Measurements from ENCODE around the gene DNAJC3. TPM values are rescaled to one million over a fixed set of nuclear protein-coding genes. Genes with fewer than 3 reads are reported as not detected.

DNAJC3 gene
- total and polyA plus RNA-seq, 2 of the 8 experiments (the other 6 are each of a cell fraction or from before 2014, with no cell fraction given): 4.3 to 24.1 TPM

DNA sequence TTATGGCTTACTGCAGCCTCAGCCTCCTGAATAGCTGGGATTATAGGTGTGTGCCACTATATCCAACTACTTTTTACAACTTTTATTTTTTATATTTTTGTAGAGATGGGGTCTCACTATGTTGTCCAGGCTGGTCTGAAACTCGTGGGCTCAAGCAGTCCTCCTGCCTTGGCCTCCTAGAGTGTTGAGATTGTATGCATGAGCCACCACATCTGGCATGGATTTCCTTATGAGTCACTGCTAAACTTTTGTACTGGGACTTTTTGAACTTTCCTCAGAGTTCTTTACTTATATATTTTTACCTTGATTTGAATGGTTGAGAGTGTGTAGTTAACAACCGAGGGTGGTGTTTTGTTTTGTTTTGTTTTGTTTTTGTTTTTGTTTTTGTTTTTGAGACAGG is 33.4 kb downstream of the DNAJC3 start:
- DNase-seq (ENCODE audit: low read depth in 1 of 2, low spot score in 2 of 2): no peak
- H3K23ac ChIP-seq (ENCODE audit: insufficient read length): no peak overlapping the region
- CTCF ChIA-PET (ENCODE audit: partially characterized antibody): interaction anchor here (0.8 to 1.9 kb wide), 2 partner anchors 12 to 86 kb away, joined by 3 to 7 read pairs; no protein-coding TSS in a partner anchor
- TF ChIP-seq ZNF274 (IDR thresholded peaks at IDR 0.05; ENCODE audit: borderline replicate concordance, extremely low read depth, low read length) (no peak), JUN (IDR thresholded peaks at IDR 0.05; ENCODE audit: low read depth, low read length) (no peak), RAD21 (IDR thresholded peaks at IDR 0.05 in 1 of 2, conservative IDR thresholded peaks at IDR 0.05 in 1 of 2; ENCODE audit: low read depth in 2 of 2, low read length in 2 of 2) (no peak), RNF2 (IDR thresholded peaks at IDR 0.05; ENCODE audit: borderline replicate concordance, low read depth, low read length, missing control alignments, poor library complexity, severe bottlenecking) (no peak)

More for the DNA sequence above, 33.4 kb downstream of the DNAJC3 start:
- POLR2A ChIA-PET (ENCODE audit: partially characterized antibody): no interaction called here
- Histone ChIP-seq H4K91ac (replicated peaks; ENCODE audit: insufficient read length, low read length) (no peak overlapping the region), H3K27me3 (replicated peaks in 1 of 4; ENCODE audit: control insufficient read depth in 3 of 4, extremely low read depth in 1 of 4, insufficient read depth in 3 of 4, low read length in 3 of 4) (no peaks in the 10 kb centered on the region), H2BK12ac (ENCODE audit: low read depth, low read length) (no peak overlapping the region), H3K9ac (replicated peaks in 1 of 4; ENCODE audit: extremely low read depth in 1 of 4, low read depth in 3 of 4, low read length in 3 of 4) (no peak overlapping the region), H3K56ac (replicated peaks; ENCODE audit: insufficient read length, low read depth, low read length) (no peak overlapping the region), H3K4ac (replicated peaks; ENCODE audit: insufficient read length, low read depth, low read length) (no peak overlapping the region), H2AK5ac (ENCODE audit: low read depth, low read length) (no peak overlapping the region), H4K8ac (ENCODE audit: extremely low read depth, insufficient read depth, low read length) (no peak overlapping the region), H3K23me2 (ENCODE audit: low read depth, low read length) (no peaks in the 10 kb centered on the region; the same call in 1 of the 2 replicates), H3K14ac (ENCODE audit: insufficient read length) (no peak overlapping the region), H3K9me3 (ENCODE audit: insufficient read depth in 2 of 2, low read depth in 1 of 2, low read length in 1 of 2) (no peaks in the 10 kb centered on the region), H2BK15ac (ENCODE audit: low read length) (no peak overlapping the region), H3K79me1 (ENCODE audit: low read depth, low read length) (peaks cover 3% of the 10 kb centered on the region; the same call in 1 of the 2 replicates), H2BK20ac (ENCODE audit: low read length) (no peak overlapping the region), H3K4me2 (ENCODE audit: insufficient read depth in 1 of 2, low read depth in 2 of 2, low read length in 2 of 2) (no peak overlapping the region), H3K4me3 (ENCODE audit: extremely low read depth in 1 of 4, insufficient read depth in 2 of 4, low read depth in 3 of 4, low read length in 4 of 4) (no peak overlapping the region), H2BK120ac (replicated peaks; ENCODE audit: low read depth, low read length) (no peak overlapping the region), H3K18ac (ENCODE audit: extremely low read depth, low read length) (no peak overlapping the region), H3K4me1 (replicated peaks in 1 of 4; ENCODE audit: control insufficient read depth in 3 of 4, insufficient read depth in 4 of 4, low read length in 3 of 4) (no peaks in the 10 kb centered on the region), H4K5ac (ENCODE audit: insufficient read length, low read depth, low read length) (no peak overlapping the region), H3K36me3 (ENCODE audit: control insufficient read depth in 2 of 4, insufficient read depth in 4 of 4, low read length in 3 of 4) (0 out of 8 replicates have a peak, but pooled peaks cover 0 to 3% (median 0%) of the 10 kb centered on the region in 4 experiments), H2BK5ac (ENCODE audit: low read depth, low read length) (no peak overlapping the region), H3K79me2 (ENCODE audit: control insufficient read depth in 1 of 2, insufficient read depth in 2 of 2, low read length in 2 of 2) (no peaks in the 10 kb centered on the region; a peak in 1 of 4 replicates), H4K20me1 (replicated peaks in 1 of 2; ENCODE audit: control insufficient read depth in 1 of 2, insufficient read depth in 2 of 2, low read length in 2 of 2) (peaks cover 1 to 3% of the 10 kb centered on the region in 2 experiments), H2AFZ (ENCODE audit: low read length) (no peak overlapping the region), H3K27ac (ENCODE audit: low read depth, low read length) (no peak overlapping the region)
- 92% methylated on average over 2 of the region's 2 CpGs; no CpG with 5 or more reads in 1 of the 2 experiments for WGBS, 2 experiments (ENCODE audit: extremely low coverage in 1 of 2, insufficient coverage in 1 of 2, insufficient read length in 1 of 2, insufficient replicate concordance in 2 of 2, low coverage in 1 of 2, low lambda C conversion rate in 2 of 2, missing lambda C conversion rate in 1 of 2)
- FAIRE-seq: no peak
